Panc1 (cell line): ENCODE results near the gene DDX20. TPM values are rescaled to one million over a fixed set of nuclear protein-coding genes. Genes with fewer than 3 reads are reported as not detected.

ENCODE experiments used
- ATAC-seq: fragments of 200-7000 bp; cut with Tn5 transposase; 2 replicates; pipeline ENCODE4 v1.9.1; 2020; ENCODE audit warnings: mild to moderate bottlenecking, moderate library complexity
- BruUV-seq: library from RNA; stranded (reverse); fragments of 400-500 nt; replicated peaks from 2 replicates; lab custom pipeline; 2021; lab: Mats Ljungman, UMichigan
- CTCF ChIA-PET: fragments of 300-600 bp; sonication (Branson Sonifier 250); formaldehyde crosslinking; loops from one replicate; lab custom pipeline; 2022; ENCODE audit warnings: antibody characterized with exemption; lab: Charles Lee
- POLR2A ChIA-PET: fragments of 300-600 bp; sonication (Branson Sonifier 250); formaldehyde crosslinking; loops from one replicate; lab custom pipeline; 2022; ENCODE audit warnings: antibody characterized with exemption; lab: Charles Lee
- DNase-seq: peaks from one replicate; pipeline ENCODE4 v3.0.0-alpha.2; 2010; ENCODE audit warnings: low read depth, low spot score
- H3K27ac ChIP-seq: 2 replicates; pipeline ENCODE4 v1.5.1; 2011; ENCODE audit warnings: mild to moderate bottlenecking, low read length, inconsistent platforms
- H3K27me3 ChIP-seq: fragments of 200-500 bp; sonication (Bioruptor generic); 2 replicates; pipeline ENCODE4 v1.6.0; 2014; ENCODE audit warnings: low read length, inconsistent platforms; ENCODE audit not compliant: control insufficient read depth, insufficient read depth
- H3K36me3 ChIP-seq: fragments of 200-500 bp; sonication (Bioruptor generic); 2 replicates; pipeline ENCODE4 v1.5.1; 2014; ENCODE audit warnings: inconsistent platforms, mild to moderate bottlenecking, low read length, moderate library complexity; ENCODE audit not compliant: control insufficient read depth, insufficient read depth
- H3K4me1 ChIP-seq: 2 replicates; pipeline ENCODE4 v1.5.1; 2011; ENCODE audit warnings: inconsistent platforms, mild to moderate bottlenecking, low read length, moderate library complexity; ENCODE audit not compliant: control insufficient read depth, insufficient read depth
- H3K4me3 ChIP-seq, 2 experiments: 2 replicates each; pipeline ENCODE4 v1.5.1; 2011 to 2012; ENCODE audit warnings: low read depth in 2 of 2, low read length in 2 of 2, mild to moderate bottlenecking in 2 of 2, inconsistent platforms in 1 of 2, moderate library complexity in 1 of 2
- H3K9me3 ChIP-seq: fragments of 200-500 bp; sonication (Bioruptor generic); 2 replicates; pipeline ENCODE4 v1.5.1; 2014; ENCODE audit warnings: low read depth, mild to moderate bottlenecking, inconsistent platforms, low read length, moderate library complexity; ENCODE audit not compliant: control insufficient read depth, insufficient read depth
- POLR2AphosphoS5 ChIP-seq: IDR thresholded peaks from 2 replicates; pipeline ENCODE4 v1.6.1; 2012; ENCODE audit warnings: mild to moderate bottlenecking, low read depth, low read length, moderate library complexity
- SIN3A ChIP-seq: IDR thresholded peaks from 2 replicates; pipeline ENCODE4 v1.6.1; 2012; ENCODE audit warnings: low read depth, mild to moderate bottlenecking, low read length, moderate library complexity, borderline replicate concordance; ENCODE audit not compliant: insufficient read depth
- TCF7L2 ChIP-seq: IDR thresholded peaks from 2 replicates; pipeline ENCODE4 v1.6.1; 2011; ENCODE audit warnings: mild to moderate bottlenecking, low read depth, low read length, inconsistent platforms
- in situ Hi-C: cut with HindIII; loops from 2 replicates; pipeline ENCODE4 v1.10.0; 2016; ENCODE audit warnings: low sequenced_read_pairs, low pct_unique_long_range_greater_than_20kb
- intact Hi-C: fragments of 100-400 bp; cut with micrococcal nuclease; formaldehyde crosslinking; loops from one replicate; pipeline ENCODE4 v1.10.0; 2022; ENCODE audit not compliant: unreplicated experiment
- total RNA-seq: library from RNA; stranded (reverse); gene quantifications from one replicate; pipeline ENCODE4 v1.2.1, GENCODE V29; 2021; ENCODE audit not compliant: unreplicated experiment
- TF ChIP-seq, protein P1 (sequence below), 2 experiments: IDR thresholded peaks; 2 replicates each; pipeline ENCODE4 v1.6.1; 2011 to 2012; ENCODE audit warnings: low read depth in 2 of 2, control low read depth in 1 of 2, low read length in 1 of 2, mild to moderate bottlenecking in 1 of 2, moderate library complexity in 1 of 2; ENCODE audit not compliant: insufficient read depth in 1 of 2
- TF ChIP-seq, protein P2 (sequence below): fragments of 450-650 bp; IDR thresholded peaks from 2 replicates; pipeline ENCODE4 v1.5.1; 2017; ENCODE audit warnings: mild to moderate bottlenecking

Gene DDX20
- total RNA-seq, 1 experiment from 2014 or later, result 9.1 TPM

GRCh38 chr1:111802984-111803383 lies 47.3 kb downstream of the DDX20 start:
- no peaks in the 10 kb centered on the region for H3K27me3 ChIP-seq
- intact Hi-C loops (no loop called here), in situ Hi-C loops (no loop called here)
- DNase-seq (no peak), ATAC-seq (no peak)
- POLR2A ChIA-PET, result no interaction called here
- no peak overlapping the region for H3K27ac ChIP-seq
- CTCF ChIA-PET, result no interaction called here
- no TSS peak for BruUV-seq
- H3K9me3 ChIP-seq, result no peaks in the 10 kb centered on the region
- H3K4me1 ChIP-seq, result no peaks in the 10 kb centered on the region
- H3K4me3 ChIP-seq, result no peak overlapping the region
- H3K36me3 ChIP-seq, result no peaks in the 10 kb centered on the region
- no peak for TF ChIP-seq SIN3A
- TF ChIP-seq, protein P1, sequence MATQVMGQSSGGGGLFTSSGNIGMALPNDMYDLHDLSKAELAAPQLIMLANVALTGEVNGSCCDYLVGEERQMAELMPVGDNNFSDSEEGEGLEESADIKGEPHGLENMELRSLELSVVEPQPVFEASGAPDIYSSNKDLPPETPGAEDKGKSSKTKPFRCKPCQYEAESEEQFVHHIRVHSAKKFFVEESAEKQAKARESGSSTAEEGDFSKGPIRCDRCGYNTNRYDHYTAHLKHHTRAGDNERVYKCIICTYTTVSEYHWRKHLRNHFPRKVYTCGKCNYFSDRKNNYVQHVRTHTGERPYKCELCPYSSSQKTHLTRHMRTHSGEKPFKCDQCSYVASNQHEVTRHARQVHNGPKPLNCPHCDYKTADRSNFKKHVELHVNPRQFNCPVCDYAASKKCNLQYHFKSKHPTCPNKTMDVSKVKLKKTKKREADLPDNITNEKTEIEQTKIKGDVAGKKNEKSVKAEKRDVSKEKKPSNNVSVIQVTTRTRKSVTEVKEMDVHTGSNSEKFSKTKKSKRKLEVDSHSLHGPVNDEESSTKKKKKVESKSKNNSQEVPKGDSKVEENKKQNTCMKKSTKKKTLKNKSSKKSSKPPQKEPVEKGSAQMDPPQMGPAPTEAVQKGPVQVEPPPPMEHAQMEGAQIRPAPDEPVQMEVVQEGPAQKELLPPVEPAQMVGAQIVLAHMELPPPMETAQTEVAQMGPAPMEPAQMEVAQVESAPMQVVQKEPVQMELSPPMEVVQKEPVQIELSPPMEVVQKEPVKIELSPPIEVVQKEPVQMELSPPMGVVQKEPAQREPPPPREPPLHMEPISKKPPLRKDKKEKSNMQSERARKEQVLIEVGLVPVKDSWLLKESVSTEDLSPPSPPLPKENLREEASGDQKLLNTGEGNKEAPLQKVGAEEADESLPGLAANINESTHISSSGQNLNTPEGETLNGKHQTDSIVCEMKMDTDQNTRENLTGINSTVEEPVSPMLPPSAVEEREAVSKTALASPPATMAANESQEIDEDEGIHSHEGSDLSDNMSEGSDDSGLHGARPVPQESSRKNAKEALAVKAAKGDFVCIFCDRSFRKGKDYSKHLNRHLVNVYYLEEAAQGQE (IDR thresholded peaks at IDR 0.05; ENCODE audit: insufficient read depth in 1 of 2, low read depth in 2 of 2, low read length in 1 of 2), result no peak
- TF ChIP-seq, protein P2, sequence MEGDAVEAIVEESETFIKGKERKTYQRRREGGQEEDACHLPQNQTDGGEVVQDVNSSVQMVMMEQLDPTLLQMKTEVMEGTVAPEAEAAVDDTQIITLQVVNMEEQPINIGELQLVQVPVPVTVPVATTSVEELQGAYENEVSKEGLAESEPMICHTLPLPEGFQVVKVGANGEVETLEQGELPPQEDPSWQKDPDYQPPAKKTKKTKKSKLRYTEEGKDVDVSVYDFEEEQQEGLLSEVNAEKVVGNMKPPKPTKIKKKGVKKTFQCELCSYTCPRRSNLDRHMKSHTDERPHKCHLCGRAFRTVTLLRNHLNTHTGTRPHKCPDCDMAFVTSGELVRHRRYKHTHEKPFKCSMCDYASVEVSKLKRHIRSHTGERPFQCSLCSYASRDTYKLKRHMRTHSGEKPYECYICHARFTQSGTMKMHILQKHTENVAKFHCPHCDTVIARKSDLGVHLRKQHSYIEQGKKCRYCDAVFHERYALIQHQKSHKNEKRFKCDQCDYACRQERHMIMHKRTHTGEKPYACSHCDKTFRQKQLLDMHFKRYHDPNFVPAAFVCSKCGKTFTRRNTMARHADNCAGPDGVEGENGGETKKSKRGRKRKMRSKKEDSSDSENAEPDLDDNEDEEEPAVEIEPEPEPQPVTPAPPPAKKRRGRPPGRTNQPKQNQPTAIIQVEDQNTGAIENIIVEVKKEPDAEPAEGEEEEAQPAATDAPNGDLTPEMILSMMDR, result no peak
- no peak for TF ChIP-seq POLR2AphosphoS5
- TF ChIP-seq TCF7L2, result no peak

DNA sequence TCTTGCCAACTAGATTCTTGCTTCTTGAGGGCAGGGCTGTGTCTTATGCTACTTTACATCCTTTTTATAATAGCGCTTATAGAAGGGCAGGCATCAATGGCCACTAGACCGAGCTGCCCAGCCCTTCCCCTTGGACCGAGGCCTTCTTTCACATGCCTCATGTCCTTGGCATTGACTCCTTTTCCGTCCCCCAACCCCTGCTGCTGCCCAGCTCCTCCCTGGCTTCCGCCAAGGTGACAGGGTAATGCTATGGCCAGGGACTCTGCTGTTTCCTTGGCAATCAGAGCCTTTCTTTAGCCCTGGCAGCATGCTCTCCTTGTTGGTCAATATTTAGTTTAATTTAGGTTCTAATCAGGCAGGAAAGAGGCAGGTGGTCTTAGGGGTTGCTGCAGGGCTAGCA lies 48.2 kb downstream of the DDX20 start:
- TF ChIP-seq SIN3A, result no peak
- no peak overlapping the region for H3K27ac ChIP-seq
- H3K9me3 ChIP-seq, result no peaks in the 10 kb centered on the region
- H3K36me3 ChIP-seq, result no peaks in the 10 kb centered on the region
- DNase-seq (no peak), ATAC-seq (no peak)
- in situ Hi-C loops (no loop called here), intact Hi-C loops (no loop called here)
- BruUV-seq, result no TSS peak
- CTCF ChIA-PET, result no interaction called here
- no peaks in the 10 kb centered on the region for H3K27me3 ChIP-seq
- H3K4me3 ChIP-seq, result no peak overlapping the region
- no peaks in the 10 kb centered on the region for H3K4me1 ChIP-seq
- POLR2A ChIA-PET, result no interaction called here

- in situ Hi-C loops (no loop called here), intact Hi-C loops (no loop called here)
- H3K27me3 ChIP-seq, result no peaks in the 10 kb centered on the region
- no peaks in the 10 kb centered on the region for H3K9me3 ChIP-seq
- no peak for ATAC-seq
- no peak for DNase-seq
- no peak overlapping the region for H3K27ac ChIP-seq
- POLR2A ChIA-PET, result no interaction called here
- H3K4me3 ChIP-seq, result no peak overlapping the region
- BruUV-seq, result no TSS peak
- no peaks in the 10 kb centered on the region for H3K36me3 ChIP-seq
- TF ChIP-seq, protein P2, result no peak
- TF ChIP-seq, protein P1 (IDR thresholded peaks at IDR 0.05; ENCODE audit: insufficient read depth in 1 of 2, low read depth in 2 of 2, low read length in 1 of 2), result no peak
- TF ChIP-seq SIN3A, result no peak
- TF ChIP-seq TCF7L2, result no peak
- no peak for TF ChIP-seq POLR2AphosphoS5
- CTCF ChIA-PET, result no interaction called here
- H3K4me1 ChIP-seq, result no peaks in the 10 kb centered on the region
These were observed 49.1 kb downstream of the DDX20 start for GRCh38 chr1:111804776-111805175.
